HepG2 (cell line): ENCODE data around the gene RPRML. TPM values are rescaled to one million over a fixed set of nuclear protein-coding genes. Genes with fewer than 3 reads are reported as not detected.

Source experiments
- BHLHE40 ChIP-seq: IDR thresholded peaks from 2 replicates; pipeline ENCODE4 v1.6.1; 2011; ENCODE audit warnings: low read length, improper control_type of control experiment
- BRCA1 ChIP-seq: sonication (generic); formaldehyde crosslinking; IDR thresholded peaks from 2 replicates; pipeline ENCODE4 v1.4.0; 2020; ENCODE audit warnings: missing genetic modification reagents
- GLI4 ChIP-seq: sonication (generic); formaldehyde crosslinking; IDR thresholded peaks from 2 replicates; pipeline ENCODE4 v1.5.1; 2020; ENCODE audit warnings: missing genetic modification reagents, mild to moderate bottlenecking, moderate library complexity, borderline replicate concordance
- GZF1 ChIP-seq: sonication (generic); formaldehyde crosslinking; IDR thresholded peaks from 2 replicates; pipeline ENCODE4 v1.5.1; 2020; ENCODE audit warnings: mild to moderate bottlenecking, missing genetic modification reagents
- HMG20A ChIP-seq: IDR thresholded peaks from 2 replicates; pipeline ENCODE4 v1.6.1; 2016; ENCODE audit warnings: borderline replicate concordance
- IKZF1 ChIP-seq: fragments of 450-650 bp; IDR thresholded peaks from 2 replicates; pipeline ENCODE4 v1.7.1; 2016
- MIXL1 ChIP-seq: IDR thresholded peaks from 2 replicates; pipeline ENCODE4 v1.6.1; 2016
- RBAK ChIP-seq: sonication (generic); formaldehyde crosslinking; IDR thresholded peaks from 2 replicates; pipeline ENCODE4 v1.5.1; 2020; ENCODE audit warnings: mild to moderate bottlenecking, missing genetic modification reagents
- RORA ChIP-seq: sonication (generic); formaldehyde crosslinking; IDR thresholded peaks from 2 replicates; pipeline ENCODE4 v1.5.0; 2020; ENCODE audit warnings: mild to moderate bottlenecking, missing genetic modification reagents, moderate library complexity
- SNAPC2 ChIP-seq: sonication (generic); formaldehyde crosslinking; IDR thresholded peaks from 2 replicates; pipeline ENCODE4 v1.8.1; 2022; ENCODE audit warnings: mild to moderate bottlenecking, missing genetic modification reagents
- SRY ChIP-seq: sonication (generic); formaldehyde crosslinking; IDR thresholded peaks from 2 replicates; pipeline ENCODE4 v1.8.0; 2022; ENCODE audit warnings: mild to moderate bottlenecking, missing genetic modification reagents
- ZIK1 ChIP-seq: sonication (generic); formaldehyde crosslinking; IDR thresholded peaks from 2 replicates; pipeline ENCODE4 v1.5.0; 2020; ENCODE audit warnings: mild to moderate bottlenecking, low read depth, missing genetic modification reagents, borderline replicate concordance
- ZNF138 ChIP-seq: sonication (generic); formaldehyde crosslinking; IDR thresholded peaks from 2 replicates; pipeline ENCODE4 v1.5.0; 2020; ENCODE audit warnings: mild to moderate bottlenecking, low read depth, missing genetic modification reagents
- ZNF17 ChIP-seq: sonication (generic); formaldehyde crosslinking; IDR thresholded peaks from 2 replicates; pipeline ENCODE4 v1.5.0; 2020; ENCODE audit warnings: mild to moderate bottlenecking, missing genetic modification reagents
- ZNF253 ChIP-seq: sonication (generic); formaldehyde crosslinking; IDR thresholded peaks from 2 replicates; pipeline ENCODE4 v1.8.0; 2022; ENCODE audit warnings: mild to moderate bottlenecking, missing genetic modification reagents, borderline replicate concordance
- ZNF34 ChIP-seq: sonication (generic); formaldehyde crosslinking; IDR thresholded peaks from 2 replicates; pipeline ENCODE4 v1.4.0; 2020; ENCODE audit warnings: mild to moderate bottlenecking, missing genetic modification reagents, borderline replicate concordance
- ZNF468 ChIP-seq: sonication (generic); formaldehyde crosslinking; IDR thresholded peaks from 2 replicates; pipeline ENCODE4 v1.8.0; 2022; ENCODE audit warnings: mild to moderate bottlenecking, moderate library complexity, missing genetic modification reagents
- polyA plus RNA-seq, 8 experiments: library from polyadenylated mRNA; depleted of rRNA in 3 of 8; stranded (reverse) in 7 of 8; unstranded in 1 of 8; fragments of >200 nt; fragmentation: Illumina TruSeq in 4 of 8; extraction: Trizol in 4 of 8; gene quantifications; 2 replicates each; pipeline versions ENCODE4 v1.2.1 to v1.2.3, GENCODE V29; 2011 to 2016; ENCODE audit warnings: low read depth in 4 of 8, missing spikeins in 1 of 8, mixed read lengths in 1 of 8; ENCODE audit not compliant: insufficient read depth in 1 of 8
- total RNA-seq, 5 experiments: library from RNA; depleted of rRNA; stranded (reverse); fragments of >200 nt; fragmentation: Illumina TruSeq; extraction: Trizol; gene quantifications; 2 replicates each; pipeline ENCODE4 v1.2.3, GENCODE V29; 2016; ENCODE audit warnings: low read depth in 1 of 5
- TF ChIP-seq, protein P1 (sequence below), 2 experiments: fragments of 450-650 bp in 1 of 2; sonication (generic) in 1 of 2; formaldehyde crosslinking in 1 of 2; IDR thresholded peaks; 2 replicates each; pipeline versions ENCODE4 v1.6.1 to v1.8.0; 2016 to 2022; ENCODE audit warnings: antibody characterized with exemption in 1 of 2, mild to moderate bottlenecking in 1 of 2, missing genetic modification reagents in 1 of 2
- TF ChIP-seq, protein P2 (sequence below): sonication (generic); formaldehyde crosslinking; IDR thresholded peaks from 2 replicates; pipeline ENCODE4 v1.8.1; 2022; ENCODE audit warnings: low read depth, mild to moderate bottlenecking, missing genetic modification reagents

The RPRML gene
- total and polyA plus RNA-seq, 2 of the 13 experiments (the other 11 are each of a cell fraction or from before 2014, with no cell fraction given): not detected

DNA sequence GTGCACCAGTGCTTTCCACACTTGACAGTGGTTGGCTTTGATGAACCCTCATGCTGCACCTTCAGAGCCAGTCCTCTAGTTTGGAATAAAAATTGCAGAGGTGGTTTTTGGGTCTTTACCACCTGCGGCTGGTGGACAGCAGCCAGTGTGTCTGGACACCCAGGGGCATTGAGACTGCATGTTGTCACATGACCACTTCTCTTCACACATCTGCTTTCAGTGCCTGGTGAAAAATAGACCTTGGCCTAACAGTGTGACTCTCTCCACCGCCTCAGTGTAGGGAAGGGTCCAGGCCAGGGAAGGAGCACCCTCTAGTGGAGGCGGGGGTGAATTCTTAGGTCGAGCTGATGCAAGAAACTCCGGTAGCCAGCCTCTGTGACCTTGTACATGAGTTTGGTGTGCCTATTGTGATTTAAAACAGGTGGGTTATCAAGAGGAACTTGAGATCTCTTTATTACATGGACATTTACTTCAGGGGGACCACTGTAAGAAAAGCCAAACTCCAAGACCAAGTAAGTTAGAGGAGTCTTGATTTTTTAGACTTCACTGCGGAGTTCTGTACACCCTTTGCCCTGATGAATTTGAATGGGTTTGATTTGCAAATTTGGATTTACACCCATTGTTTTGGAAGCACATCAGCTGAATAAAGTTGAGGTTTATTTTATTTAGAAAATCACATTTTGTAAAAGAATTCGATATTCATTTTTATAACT, 38.2 kb downstream of the RPRML start (continued):
- TF ChIP-seq, protein P1, sequence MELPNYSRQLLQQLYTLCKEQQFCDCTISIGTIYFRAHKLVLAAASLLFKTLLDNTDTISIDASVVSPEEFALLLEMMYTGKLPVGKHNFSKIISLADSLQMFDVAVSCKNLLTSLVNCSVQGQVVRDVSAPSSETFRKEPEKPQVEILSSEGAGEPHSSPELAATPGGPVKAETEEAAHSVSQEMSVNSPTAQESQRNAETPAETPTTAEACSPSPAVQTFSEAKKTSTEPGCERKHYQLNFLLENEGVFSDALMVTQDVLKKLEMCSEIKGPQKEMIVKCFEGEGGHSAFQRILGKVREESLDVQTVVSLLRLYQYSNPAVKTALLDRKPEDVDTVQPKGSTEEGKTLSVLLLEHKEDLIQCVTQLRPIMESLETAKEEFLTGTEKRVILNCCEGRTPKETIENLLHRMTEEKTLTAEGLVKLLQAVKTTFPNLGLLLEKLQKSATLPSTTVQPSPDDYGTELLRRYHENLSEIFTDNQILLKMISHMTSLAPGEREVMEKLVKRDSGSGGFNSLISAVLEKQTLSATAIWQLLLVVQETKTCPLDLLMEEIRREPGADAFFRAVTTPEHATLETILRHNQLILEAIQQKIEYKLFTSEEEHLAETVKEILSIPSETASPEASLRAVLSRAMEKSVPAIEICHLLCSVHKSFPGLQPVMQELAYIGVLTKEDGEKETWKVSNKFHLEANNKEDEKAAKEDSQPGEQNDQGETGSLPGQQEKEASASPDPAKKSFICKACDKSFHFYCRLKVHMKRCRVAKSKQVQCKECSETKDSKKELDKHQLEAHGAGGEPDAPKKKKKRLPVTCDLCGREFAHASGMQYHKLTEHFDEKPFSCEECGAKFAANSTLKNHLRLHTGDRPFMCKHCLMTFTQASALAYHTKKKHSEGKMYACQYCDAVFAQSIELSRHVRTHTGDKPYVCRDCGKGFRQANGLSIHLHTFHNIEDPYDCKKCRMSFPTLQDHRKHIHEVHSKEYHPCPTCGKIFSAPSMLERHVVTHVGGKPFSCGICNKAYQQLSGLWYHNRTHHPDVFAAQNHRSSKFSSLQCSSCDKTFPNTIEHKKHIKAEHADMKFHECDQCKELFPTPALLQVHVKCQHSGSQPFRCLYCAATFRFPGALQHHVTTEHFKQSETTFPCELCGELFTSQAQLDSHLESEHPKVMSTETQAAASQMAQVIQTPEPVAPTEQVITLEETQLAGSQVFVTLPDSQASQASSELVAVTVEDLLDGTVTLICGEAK (IDR thresholded peaks at IDR 0.05): no peak
- TF ChIP-seq, protein P1 (CRISPR knock-in tag; IDR thresholded peaks at IDR 0.05): no peak; the same call in 1 of the 2 replicates
- TF ChIP-seq BHLHE40: peak; percentile 12; the same call in 1 of the 2 replicates
- TF ChIP-seq ZIK1 (CRISPR knock-in tag): peak; percentile 47; the same call in 1 of the 2 replicates
- TF ChIP-seq, protein P2, sequence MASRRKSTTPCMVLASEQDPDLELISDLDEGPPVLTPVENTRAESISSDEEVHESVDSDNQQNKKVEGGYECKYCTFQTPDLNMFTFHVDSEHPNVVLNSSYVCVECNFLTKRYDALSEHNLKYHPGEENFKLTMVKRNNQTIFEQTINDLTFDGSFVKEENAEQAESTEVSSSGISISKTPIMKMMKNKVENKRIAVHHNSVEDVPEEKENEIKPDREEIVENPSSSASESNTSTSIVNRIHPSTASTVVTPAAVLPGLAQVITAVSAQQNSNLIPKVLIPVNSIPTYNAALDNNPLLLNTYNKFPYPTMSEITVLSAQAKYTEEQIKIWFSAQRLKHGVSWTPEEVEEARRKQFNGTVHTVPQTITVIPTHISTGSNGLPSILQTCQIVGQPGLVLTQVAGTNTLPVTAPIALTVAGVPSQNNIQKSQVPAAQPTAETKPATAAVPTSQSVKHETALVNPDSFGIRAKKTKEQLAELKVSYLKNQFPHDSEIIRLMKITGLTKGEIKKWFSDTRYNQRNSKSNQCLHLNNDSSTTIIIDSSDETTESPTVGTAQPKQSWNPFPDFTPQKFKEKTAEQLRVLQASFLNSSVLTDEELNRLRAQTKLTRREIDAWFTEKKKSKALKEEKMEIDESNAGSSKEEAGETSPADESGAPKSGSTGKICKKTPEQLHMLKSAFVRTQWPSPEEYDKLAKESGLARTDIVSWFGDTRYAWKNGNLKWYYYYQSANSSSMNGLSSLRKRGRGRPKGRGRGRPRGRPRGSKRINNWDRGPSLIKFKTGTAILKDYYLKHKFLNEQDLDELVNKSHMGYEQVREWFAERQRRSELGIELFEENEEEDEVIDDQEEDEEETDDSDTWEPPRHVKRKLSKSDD (CRISPR knock-in tag): no peak
- TF ChIP-seq RORA (CRISPR knock-in tag): no peak
- no peak for TF ChIP-seq SRY (CRISPR knock-in tag)
- TF ChIP-seq ZNF253: no peak
- TF ChIP-seq MIXL1: peak; percentile 69; the same call in 1 of the 2 replicates
- no peak for TF ChIP-seq ZNF468 (CRISPR knock-in tag)
- no peak for TF ChIP-seq ZNF138 (CRISPR knock-in tag)
- TF ChIP-seq ZNF34 (CRISPR knock-in tag): no peak
- no peak for TF ChIP-seq RBAK (CRISPR knock-in tag)
- no peak for TF ChIP-seq GLI4 (CRISPR knock-in tag)
- TF ChIP-seq BRCA1 (CRISPR knock-in tag): no peak
- no peak for TF ChIP-seq ZNF17 (CRISPR knock-in tag)
- peak; percentile 48; the same call in 1 of the 2 replicates for TF ChIP-seq HMG20A (CRISPR knock-in tag)
- no peak for TF ChIP-seq GZF1 (CRISPR knock-in tag)
- TF ChIP-seq SNAPC2 (CRISPR knock-in tag): no peak
- TF ChIP-seq IKZF1: no peak
